ENCODE data around the gene TRMO.

The TRMO gene

DNA sequence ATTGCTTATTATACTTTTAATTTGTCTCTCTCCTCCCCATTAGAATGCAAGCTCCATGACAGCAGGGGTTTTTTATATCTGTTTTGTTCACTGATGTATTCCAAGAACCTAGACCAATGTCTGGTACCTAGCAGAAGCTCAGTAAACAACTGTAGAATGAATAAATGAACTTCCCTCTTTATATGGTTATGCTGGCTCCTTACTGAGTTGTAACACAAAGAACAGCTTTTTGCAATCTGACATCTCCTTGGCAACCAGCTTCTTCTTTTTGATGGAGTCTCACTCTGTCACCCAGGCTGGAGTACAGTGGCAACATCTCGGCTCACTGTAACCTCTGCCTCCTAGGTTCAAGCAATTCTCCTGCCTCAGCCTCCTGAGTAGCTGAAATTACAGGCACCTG, 13.6 kb downstream of the TRMO start:
- H3K4me3 ChIP-seq (ENCODE audit: low read depth, low read length): no peak overlapping the region
- no peak for DNase-seq (ENCODE audit: low read depth)
- TF ChIP-seq, protein P1, sequence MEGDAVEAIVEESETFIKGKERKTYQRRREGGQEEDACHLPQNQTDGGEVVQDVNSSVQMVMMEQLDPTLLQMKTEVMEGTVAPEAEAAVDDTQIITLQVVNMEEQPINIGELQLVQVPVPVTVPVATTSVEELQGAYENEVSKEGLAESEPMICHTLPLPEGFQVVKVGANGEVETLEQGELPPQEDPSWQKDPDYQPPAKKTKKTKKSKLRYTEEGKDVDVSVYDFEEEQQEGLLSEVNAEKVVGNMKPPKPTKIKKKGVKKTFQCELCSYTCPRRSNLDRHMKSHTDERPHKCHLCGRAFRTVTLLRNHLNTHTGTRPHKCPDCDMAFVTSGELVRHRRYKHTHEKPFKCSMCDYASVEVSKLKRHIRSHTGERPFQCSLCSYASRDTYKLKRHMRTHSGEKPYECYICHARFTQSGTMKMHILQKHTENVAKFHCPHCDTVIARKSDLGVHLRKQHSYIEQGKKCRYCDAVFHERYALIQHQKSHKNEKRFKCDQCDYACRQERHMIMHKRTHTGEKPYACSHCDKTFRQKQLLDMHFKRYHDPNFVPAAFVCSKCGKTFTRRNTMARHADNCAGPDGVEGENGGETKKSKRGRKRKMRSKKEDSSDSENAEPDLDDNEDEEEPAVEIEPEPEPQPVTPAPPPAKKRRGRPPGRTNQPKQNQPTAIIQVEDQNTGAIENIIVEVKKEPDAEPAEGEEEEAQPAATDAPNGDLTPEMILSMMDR (IDR thresholded peaks at IDR 0.05; ENCODE audit: insufficient read depth, low read depth, low read length, missing control alignments): no peak

DNA sequence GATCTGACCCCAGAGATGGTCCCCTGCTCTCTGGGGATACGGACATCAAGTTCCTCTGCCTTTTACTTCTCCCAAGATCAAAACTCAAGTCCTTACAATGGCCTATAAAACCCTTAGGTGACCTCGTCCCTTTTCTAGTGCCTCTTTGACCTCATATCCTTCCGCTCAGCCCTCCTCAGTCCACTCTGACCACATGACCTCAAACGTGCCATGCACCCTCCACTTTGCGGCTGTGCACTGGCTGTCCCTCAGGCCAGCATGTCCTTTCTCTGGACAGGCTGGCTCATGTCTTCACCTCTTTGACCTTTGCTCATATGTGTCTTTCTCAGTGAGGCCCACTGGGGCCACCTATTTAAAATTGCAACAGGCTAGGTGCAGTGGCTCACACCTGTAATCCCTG, 14.7 kb downstream of the TRMO start:
- no peak for DNase-seq (ENCODE audit: low read depth)
- no peak overlapping the region for H3K4me3 ChIP-seq (ENCODE audit: low read depth, low read length)
- TF ChIP-seq, protein P1 (IDR thresholded peaks at IDR 0.05; ENCODE audit: insufficient read depth, low read depth, low read length, missing control alignments): no peak

DNA sequence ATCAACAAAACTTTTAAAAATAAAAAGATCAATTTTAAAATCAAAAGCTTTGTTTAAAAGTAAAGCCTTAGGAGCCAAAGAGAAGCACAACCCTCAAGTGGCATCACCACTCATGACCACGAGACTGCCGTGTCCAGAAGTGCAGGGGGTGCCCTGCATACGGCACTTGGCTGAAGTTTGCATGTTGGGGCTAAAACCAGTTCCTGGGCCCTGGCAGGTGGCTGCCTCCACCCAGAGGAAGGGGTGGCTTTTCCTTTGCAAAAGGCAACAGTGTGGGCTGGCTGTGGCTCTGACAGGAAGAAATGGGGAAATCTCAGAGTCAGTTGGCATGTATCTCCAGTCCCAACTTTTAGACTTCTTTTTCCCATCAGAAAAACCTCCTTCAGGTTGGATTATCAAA, 15.3 kb downstream of the TRMO start:
- no peak overlapping the region for H3K4me3 ChIP-seq (ENCODE audit: low read depth, low read length)
- no peak for DNase-seq (ENCODE audit: low read depth)
- TF ChIP-seq, protein P1 (IDR thresholded peaks at IDR 0.05; ENCODE audit: insufficient read depth, low read depth, low read length, missing control alignments): no peak

DNA sequence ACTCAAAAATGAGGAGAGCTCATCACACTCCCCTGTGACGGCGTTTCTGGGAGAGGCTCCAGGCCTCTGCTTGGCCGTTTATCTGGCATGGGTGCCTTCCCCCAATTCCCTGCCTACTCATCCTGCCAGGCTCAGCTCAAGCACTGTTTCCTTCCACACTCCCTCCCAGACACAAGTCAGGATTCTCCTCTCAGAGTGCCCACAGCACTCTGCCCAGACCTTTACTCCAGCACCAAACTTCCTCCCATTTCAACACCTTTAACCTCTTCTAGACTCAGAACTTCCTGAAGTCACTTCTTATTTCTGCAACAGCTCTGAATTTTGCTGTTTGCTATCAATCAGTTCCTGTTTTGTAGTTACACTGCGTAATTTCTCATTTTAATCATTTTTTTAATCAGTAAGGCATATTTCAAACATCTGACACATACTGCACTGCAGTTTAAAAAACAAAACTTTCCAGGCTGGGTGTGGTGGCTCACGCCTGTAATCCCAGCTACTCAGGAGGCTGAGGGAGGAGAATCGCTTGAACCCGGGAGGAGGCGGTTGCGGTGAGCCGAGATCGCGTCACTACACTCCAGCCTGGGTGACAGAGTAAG, 16.0 kb downstream of the TRMO start:
- TF ChIP-seq, protein P1 (IDR thresholded peaks at IDR 0.05; ENCODE audit: insufficient read depth, low read depth, low read length, missing control alignments): no peak
- H3K4me3 ChIP-seq (ENCODE audit: low read depth, low read length): no peak overlapping the region
- DNase-seq (ENCODE audit: low read depth): no peak

DNA sequence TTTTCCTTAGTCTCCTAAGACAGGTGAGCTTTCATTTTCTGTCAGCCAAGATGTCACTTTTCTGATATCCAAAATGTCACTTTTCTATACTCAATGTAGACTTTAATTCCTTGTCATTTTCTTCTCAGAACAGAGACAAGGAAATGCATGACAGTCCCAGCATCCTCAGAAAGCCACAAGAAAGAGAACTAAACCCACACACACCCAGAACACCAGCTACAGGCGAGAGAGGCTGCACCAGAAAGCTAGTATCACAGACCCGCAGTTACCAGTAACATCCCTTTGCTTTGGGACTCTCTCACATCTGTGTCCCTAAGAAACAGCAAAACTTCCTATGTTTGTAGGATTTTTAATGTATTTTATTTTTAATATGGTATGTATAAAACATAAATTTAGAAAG, 17.1 kb downstream of the TRMO start:
- TF ChIP-seq, protein P1 (IDR thresholded peaks at IDR 0.05; ENCODE audit: insufficient read depth, low read depth, low read length, missing control alignments): no peak
- DNase-seq (ENCODE audit: low read depth): no peak
- H3K4me3 ChIP-seq (ENCODE audit: low read depth, low read length): no peak overlapping the region

DNA sequence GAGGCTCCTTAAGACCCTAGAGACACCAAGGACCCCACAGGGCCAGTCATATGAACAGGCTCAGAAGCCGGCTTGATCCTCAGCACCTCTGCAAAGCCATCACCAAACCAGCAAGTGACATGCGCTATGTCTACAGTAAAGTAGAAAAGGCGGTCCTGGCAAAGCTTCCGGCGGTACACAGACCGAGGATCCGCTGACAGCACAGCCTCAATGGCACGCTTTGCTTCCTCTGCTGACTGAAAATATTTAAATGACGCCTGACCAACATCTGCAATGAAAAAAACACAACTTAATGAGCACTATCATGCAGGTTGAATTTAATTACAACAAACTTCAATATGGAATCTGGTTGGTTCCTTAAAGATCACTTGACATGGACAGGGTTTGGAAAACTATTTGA, 17.6 kb downstream of the TRMO start:
- H3K4me3 ChIP-seq (ENCODE audit: low read depth, low read length): no peak overlapping the region
- TF ChIP-seq, protein P1 (IDR thresholded peaks at IDR 0.05; ENCODE audit: insufficient read depth, low read depth, low read length, missing control alignments): no peak

DNA sequence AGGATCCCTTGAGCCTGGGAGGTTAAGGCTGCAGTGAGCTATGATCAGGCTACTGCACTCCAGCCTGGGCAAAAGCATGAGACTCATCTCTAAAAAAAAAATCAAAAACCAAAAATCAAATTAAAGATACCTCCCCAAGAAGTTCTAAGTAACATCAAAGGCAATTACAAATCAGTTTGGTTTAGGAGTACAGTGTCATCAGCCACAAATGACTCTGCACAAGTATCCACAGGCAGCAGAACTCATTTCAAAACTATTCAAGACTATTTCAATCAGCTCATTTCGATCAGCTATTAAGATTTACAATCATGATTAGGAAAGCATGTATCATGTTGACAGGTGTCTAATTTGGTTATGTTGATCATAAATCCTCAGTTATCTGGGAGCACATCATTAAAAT, 19.1 kb downstream of the TRMO start:
- TF ChIP-seq, protein P1 (IDR thresholded peaks at IDR 0.05; ENCODE audit: insufficient read depth, low read depth, low read length, missing control alignments): no peak
- no peak for DNase-seq (ENCODE audit: low read depth)
- no peak overlapping the region for H3K4me3 ChIP-seq (ENCODE audit: low read depth, low read length)

More for the DNA sequence above, 17.6 kb downstream of the TRMO start:
- no peak for DNase-seq (ENCODE audit: low read depth)

Measured in GM12865 (cell line).